GM19452 (cell line): ENCODE data around the gene SULT4A1.
"Not testable (repeated sequence)": the region's sequence is repeated elsewhere in the genome, so short reads cannot be mapped to it uniquely, and the experiment has no call there.

Experiments
- ATAC-seq: cut with Tn5 transposase; IDR thresholded peaks from one replicate; pipeline ENCODE4 v1.9.1; 2021; ENCODE audit not compliant: unreplicated experiment

SULT4A1 gene

GRCh38 chr22:43887391-43887790 is 25.1 kb upstream of the SULT4A1 start:
- ATAC-seq = no peak

DNA sequence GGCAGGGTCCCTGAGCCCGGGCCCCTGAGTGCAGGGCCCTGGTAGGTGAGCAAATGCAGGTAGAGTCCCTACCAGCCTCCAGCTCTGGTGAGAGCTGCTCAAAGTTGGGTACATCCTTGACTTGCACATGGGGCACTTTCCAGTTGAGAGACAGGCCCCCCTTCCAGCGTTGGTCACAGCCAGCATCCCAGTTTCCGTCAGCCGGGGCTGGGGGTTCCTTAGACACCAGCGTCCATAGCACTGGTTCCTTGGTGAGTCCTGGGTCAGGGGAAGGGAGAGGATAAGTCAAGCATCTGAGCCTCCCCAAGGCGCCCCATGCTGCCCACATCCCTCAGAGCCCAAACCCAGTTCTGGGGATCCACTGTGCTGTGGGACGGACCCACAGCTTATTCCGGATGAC is 23.9 kb upstream of the SULT4A1 start:
- no peak for ATAC-seq

DNA sequence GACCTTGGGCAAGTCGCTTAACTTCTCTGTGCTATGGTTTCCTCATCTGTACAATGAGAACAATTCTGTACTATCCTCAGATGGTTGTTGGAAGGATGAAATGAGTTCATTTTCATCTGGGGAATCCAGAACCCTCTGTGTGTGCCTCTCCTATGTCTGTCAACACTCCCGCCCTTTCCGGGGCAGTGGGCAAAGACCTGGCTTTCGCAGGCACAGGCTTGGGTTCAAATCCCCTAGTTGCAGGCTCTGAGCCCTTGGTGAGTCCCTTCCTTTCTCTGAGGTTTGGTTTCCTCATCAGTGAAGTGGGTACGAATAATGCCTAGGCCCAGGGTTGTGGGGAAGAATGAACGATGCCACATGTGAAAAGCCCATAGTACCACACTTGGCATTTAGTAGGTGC is 23.5 kb upstream of the SULT4A1 start:
- ATAC-seq = no peak

GRCh38 chr22:43885319-43885671 is 23.0 kb upstream of the SULT4A1 start:
- ATAC-seq = no peak

DNA sequence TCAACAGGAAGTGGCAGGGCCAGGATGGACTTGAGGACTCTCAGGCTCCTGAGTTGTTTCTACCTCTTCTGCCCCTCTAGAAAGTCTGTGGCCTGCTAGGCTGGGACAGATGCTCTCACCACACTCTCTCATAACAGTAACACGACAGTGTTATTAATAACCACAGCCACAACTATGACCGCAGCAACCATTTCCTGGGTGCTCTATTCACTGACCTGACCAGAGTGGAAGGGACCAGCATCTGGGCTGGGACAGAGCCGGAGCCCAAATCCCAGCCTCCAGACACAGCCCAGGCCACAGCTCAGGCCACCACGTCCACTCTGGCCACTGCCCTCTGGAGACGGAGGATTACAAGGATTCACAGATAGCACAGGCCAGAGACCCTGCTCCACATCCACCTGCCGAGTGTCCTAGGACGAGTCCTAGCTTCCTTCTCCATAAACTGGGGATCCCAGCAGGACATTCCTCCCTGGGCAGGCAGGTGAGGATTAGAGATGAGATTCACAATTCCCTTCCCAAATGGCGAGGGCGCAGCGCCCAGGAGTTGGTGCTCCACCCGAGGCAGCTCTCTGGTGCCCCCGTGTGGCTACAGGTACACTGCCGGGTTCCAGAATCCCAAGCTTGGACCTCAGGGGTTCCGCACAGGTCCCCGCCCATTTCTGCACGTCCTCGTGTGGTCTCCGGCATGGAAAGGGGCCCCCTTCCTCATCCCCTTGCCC is 22.4 kb upstream of the SULT4A1 start:
- peak; percentile 83 for ATAC-seq

DNA sequence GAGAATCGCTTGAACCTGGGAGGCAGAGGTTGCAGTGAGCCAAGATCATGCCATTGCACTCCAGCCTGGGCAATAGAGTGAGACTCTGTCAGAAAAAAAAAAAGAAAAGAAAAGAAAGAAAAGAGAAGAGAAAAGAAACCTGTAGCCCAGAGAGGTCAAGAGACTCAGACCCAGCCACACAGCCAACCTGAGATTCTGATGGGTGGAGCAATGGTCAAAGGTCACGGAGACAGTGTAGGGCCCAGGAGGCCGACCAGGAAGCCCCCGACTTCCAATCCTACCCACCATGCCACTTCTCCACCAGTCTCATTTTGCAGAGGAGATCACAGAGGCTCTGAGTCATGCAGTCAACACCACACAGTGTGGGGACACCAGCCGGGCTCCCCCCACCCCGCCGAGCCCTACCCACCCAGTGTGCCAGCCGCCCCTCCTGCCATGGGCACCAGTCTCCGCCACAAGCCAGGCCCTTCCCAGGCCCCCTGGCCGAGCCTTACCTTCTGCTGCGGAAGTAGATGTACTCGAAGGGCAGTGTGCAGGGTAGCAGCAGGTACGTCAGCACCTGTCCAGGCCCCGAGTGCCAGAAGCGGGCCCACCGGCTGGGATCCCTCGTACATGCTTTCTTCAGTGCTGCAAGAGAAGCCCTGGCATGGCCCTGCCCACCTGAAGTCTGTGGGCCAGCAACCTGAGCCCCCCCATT is 21.6 kb upstream of the SULT4A1 start:
- ATAC-seq = no peak

GRCh38 chr22:43883012-43883661 is 20.8 kb upstream of the SULT4A1 start:
- ATAC-seq = no peak

GRCh38 chr22:43882122-43882767 is 19.9 kb upstream of the SULT4A1 start:
- no peak for ATAC-seq

- ATAC-seq = no peak
Measured at GRCh38 chr22:43881091-43882061, 19.1 kb upstream of the SULT4A1 start.

- no peak for ATAC-seq
Measured at GRCh38 chr22:43880541-43880991, 18.3 kb upstream of the SULT4A1 start.

DNA sequence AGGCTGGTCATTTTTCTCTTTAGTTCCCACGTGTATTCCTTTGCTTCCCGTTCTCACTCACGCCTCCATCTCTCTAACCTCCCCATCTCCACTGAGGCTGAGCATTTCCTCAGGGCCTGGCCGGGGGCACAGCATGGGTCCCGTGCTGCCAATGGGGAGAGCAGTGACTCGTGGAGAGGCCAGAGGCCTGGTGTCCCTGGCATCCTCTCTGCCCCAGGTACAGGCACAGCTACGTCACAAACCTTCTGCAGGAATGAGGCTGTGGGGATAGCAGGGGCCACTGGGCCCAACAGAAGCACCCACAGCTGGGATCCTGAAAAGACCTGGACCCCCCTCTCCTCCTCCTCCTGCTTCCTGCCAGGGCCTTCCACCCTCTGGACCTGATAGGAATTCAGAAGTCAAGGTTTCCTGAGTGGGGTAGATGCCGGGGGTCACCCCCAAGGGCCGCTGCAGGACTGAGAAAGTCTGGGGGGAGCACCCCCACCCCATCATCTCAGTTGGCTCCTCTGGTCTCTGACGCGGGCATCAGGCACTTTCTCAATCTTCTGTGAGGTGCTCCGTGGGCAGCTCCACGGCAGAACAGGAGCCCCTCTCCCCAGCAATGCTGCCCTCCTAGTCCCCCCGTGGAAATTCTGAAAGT is 17.7 kb upstream of the SULT4A1 start:
- ATAC-seq = no peak

- ATAC-seq = no peak
Measured at GRCh38 chr22:43878831-43879550, 16.7 kb upstream of the SULT4A1 start.

- no peak for ATAC-seq
Measured at GRCh38 chr22:43878079-43878795, 15.9 kb upstream of the SULT4A1 start.

- no peak for ATAC-seq
Measured at GRCh38 chr22:43876866-43877509, 14.7 kb upstream of the SULT4A1 start.

DNA sequence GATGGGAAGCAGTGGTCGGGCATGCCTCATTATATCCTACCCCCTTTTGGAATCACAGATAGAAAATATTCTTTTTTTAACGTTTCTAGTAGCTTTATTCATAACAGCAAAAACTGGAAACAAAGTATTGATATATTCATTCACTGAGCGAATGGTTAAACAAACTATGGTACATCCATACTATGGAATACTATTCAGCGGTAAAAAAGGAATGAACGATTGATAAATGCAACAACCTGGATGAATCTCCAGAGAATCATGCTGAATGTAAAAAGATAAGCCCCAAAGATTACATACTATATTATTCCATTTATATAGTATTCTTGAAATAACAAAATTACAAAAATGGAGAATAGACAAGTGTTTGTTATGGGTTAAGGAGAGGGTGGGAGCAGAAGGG is 7.5 kb upstream of the SULT4A1 start:
- no peak for ATAC-seq

- ATAC-seq = not testable (repeated sequence)
Measured at GRCh38 chr22:43869001-43869400, 6.7 kb upstream of the SULT4A1 start.

DNA sequence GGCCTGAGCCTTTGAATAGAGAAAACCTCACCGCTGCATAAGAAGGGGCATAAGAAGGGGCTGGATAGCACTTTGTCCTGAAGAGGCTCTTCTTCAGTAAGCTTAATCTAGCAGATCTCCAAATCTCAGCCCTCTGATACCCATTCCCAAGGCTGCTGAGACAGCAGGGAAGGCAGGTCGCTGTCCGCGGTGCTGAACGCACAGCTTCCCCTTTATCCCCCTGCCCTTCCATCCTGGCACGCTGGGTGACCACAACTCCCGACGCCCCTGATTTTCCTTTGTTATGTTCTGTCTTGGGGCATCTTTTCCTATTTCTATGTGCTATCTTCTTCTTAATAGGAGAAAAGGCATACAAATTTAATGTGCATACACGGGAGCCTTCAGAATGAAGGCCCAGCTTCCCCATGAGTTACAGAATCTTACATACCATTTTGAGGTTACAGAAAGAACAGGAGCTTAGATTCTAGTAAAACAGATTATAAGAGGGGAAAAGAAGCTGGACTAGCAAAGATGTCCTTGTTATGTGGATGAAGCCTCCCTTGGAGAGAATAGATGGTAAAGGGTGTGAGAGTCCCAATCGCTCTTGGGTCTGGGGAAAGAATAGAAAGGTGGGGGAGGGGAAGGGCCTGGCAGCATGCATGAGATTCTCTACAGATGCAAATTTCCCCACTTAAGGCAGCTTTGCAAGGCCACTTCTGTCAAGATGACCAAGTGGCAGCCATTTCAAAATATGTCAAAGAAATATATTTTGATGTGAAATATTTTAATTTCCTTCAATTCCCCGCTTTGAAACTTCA is 5.7 kb upstream of the SULT4A1 start:
- no peak for ATAC-seq

GRCh38 chr22:43862882-43863202 is 529 bp upstream of the SULT4A1 start:
- ATAC-seq = no peak
